Activated naive CD4-positive, alpha-beta T cell treated with anti-CD3 and anti-CD28 coated beads, Interleukin-2, amount 50 U/mL, for 16 hours (primary cell): ENCODE measurements around the gene LPCAT2.

Experiments
- DNase-seq: peaks from one replicate; pipeline ENCODE4 v3.0.0-alpha.2; 2020

LPCAT2 gene

GRCh38 chr16:55557186-55557585, 48.3 kb downstream of the LPCAT2 start:
- no peak for DNase-seq

GRCh38 chr16:55559233-55559632, 50.4 kb downstream of the LPCAT2 start:
- no peak for DNase-seq

- DNase-seq = no peak
Observed at GRCh38 chr16:55559933-55560516, 51.2 kb downstream of the LPCAT2 start.

GRCh38 chr16:55561319-55561848, 52.5 kb downstream of the LPCAT2 start:
- no peak for DNase-seq

DNA sequence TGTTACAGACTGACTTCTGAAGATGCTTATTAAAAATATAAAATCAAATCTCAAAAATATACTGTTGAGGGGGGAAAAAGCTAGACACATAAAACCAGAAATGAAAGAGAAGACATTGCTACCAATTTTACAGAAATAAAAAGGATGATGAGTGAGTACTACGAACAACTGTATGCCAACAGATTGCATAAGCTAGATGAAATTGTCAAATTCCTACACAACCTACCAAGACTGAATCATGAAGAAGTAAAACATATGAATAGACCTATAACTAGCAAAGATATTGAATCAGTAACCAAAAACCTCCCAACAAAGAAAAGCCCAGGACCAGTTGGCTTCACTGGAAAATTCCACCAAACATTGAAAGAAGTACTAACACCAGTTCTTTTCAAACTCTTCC, 54.1 kb downstream of the LPCAT2 start:
- DNase-seq = no peak

GRCh38 chr16:55563797-55564196, 54.9 kb downstream of the LPCAT2 start:
- DNase-seq = no peak

GRCh38 chr16:55565086-55565485, 56.2 kb downstream of the LPCAT2 start:
- no peak for DNase-seq

DNA sequence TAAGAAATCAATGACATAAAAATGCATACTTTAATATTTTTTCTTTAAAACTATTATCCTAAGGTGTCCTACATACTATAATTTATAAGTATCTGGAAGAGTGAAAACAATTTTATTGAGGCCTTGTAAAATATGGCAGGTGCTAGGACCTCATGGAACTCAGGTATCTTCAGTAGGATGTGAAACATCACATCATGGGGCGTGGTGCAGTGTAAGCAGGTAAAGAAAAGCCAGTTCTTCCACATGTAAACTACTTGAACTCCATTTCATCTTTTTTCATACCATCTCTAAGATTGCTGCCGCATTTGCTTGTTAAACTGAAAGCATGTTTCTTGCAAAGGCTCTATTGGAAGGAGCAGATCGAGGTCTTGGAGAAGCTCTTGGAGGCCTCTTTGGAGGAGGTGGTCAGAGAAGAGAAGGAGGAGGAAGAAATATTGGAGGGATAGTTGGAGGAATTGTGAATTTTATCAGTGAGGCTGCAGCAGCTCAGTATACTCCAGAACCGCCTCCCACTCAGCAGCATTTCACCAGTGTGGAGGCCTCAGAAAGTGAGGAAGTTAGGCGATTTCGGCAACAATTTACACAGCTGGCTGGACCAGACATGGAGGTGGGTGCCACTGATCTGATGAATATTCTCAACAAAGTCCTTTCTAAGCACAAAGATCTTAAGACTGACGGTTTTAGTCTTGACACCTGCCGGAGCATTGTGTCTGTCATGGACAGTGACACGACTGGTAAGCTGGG, 57.7 kb downstream of the LPCAT2 start, which contains the start of gene CAPNS2:
Gene CAPNS2 (plus strand): TSS at position 253 of the 744 bp plus-strand sequence. CDS start 73 bp downstream, at position 326.
- no peak for DNase-seq

DNA sequence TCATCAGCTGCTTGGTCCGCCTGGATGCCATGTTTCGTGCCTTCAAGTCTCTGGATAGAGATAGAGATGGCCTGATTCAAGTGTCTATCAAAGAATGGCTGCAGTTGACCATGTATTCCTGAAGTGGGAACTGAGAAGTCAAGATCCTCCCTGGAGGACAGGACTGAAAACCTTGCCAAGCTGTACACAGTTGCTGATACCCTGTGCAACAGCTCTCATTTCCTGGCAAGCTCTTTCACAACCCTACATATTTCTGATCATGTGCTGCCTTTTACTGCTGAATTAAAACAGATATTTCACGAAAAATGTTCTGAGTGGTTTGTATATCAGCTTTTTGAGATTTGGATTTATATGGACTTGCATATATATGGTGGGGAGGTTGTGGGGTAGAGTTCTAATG, 58.5 kb downstream of the LPCAT2 start:
- DNase-seq = no peak

GRCh38 chr16:55568207-55568606, 59.3 kb downstream of the LPCAT2 start:
- DNase-seq = no peak

- DNase-seq = no peak
Observed at GRCh38 chr16:55569025-55569424, 60.2 kb downstream of the LPCAT2 start.

DNA sequence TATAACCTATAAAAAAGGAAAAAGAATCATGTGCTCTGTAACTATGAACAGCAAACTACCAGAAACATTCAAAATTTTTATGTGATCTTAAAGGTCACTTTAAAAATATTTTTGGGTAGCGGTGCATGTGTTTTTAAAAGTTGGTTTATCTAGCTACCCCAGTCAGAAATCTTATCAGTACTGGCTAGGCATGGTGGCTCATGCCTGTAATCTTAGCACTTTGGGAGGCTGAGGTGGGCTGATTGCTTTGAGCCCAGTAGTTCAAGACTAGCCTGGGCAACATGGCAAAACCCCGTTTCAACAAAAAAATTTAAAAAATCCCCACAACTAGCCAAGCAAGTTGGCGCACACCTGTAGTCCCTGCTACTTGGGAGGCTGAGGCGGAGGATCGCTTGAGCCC, 61.3 kb downstream of the LPCAT2 start:
- DNase-seq = no peak

DNA sequence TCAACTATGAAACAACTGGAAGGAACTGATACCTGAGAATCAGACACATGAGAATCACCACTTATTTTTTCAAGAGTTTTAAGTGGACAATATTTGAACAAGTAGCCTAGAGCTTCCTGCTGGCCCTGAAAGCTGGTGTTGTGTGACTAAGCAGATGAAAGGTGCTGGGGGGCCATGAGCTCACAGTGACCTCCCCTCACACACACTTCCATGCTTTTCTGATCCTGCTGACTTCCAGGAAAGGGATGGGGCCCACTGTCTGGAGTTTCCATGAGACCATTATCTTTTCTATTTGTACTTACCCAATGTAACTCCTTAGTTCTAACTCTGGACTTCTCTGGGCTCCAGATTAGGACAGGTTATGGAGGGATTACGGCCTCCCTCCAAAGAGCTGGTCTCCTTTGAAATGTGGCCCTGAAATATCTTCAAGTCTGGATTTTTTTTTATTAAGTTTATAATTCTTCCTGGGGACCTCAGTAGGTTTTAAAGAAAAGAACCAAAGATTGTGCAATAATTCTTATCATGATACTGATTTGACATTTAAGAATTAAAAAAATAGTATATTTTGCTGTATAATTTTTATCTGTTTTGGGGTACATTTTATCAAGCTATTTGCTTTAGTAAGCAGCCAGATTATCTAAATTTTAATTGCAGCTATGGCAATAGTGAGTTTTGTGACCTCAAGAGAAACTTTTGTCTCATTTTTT, 62.5 kb downstream of the LPCAT2 start:
- no peak for DNase-seq

DNA sequence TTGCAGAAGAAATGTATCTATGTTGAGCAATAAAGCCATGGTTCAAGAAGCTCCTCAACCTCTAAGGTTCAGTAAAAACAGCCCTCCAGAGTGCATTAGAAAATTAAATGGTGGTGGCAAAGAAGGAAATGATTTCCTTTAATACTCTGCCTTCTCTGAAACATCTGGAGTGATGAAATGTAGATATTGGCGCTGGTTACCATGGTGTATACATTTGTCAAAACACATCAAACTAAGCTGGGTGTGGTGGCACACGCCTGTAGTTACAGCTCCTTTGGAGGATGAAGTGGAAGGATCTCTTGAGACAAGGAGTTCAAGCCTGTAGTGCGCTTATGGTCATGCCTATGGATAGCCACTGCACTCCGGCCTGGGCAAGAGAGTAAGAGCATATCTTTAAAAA, 63.6 kb downstream of the LPCAT2 start:
- DNase-seq = no peak

DNA sequence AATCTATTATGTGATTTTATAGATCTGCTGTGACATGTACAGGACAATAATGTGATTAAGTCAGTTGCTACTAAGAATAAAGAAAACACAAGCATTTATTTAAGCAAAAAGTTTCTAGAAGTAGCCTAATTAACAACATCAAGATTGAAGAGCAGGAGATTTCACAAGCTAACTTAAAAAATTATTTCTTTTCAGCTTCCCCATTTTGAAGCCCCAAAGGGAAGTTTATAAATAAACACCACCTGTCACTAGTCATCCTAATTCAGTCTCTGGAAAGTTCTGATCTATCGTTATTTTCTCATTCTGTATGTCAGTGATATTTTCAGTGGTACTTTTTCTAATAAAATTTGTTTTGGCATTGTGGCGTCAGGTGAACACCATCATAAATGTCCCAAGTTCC, 65.9 kb downstream of the LPCAT2 start:
- no peak for DNase-seq

GRCh38 chr16:55575496-55575895, 66.6 kb downstream of the LPCAT2 start:
- DNase-seq = no peak

DNA sequence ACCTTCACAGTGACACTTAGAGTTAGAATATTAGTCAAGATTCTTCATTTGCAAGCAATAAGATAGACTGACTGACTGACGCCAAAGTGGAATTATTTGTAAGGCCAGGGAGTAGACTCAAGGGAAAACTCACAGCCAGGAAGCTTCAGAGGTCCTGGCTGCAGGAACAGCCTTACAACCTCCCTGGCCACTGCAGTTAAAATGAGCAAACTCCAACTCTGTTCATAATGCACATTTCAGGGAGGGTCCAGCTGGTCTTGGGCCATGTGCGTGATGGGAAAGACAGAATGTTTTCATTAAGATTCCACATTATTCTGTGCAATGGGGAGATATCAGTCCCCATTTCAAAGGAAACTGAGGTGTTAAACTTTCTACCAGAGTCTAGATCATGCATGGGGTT, 67.5 kb downstream of the LPCAT2 start:
- no peak for DNase-seq

DNA sequence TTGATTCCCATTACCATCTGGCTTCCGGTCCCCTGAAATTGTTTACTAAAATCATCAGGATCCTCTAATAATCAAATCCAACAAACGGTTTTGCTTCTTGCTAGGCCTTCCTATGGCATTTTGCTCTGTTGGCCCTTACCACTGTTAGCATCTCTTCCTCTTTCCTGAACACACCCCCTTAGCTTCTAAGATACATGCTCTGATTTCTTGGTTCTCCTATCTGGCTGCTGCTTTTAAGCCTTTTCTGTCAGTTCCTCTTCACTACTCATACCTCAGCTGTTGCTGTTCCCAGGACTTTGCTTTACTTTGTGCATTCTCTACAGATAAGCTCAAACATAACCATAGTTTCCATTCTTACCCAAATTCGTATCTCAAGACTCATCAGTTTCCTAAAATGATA, 69.0 kb downstream of the LPCAT2 start:
- DNase-seq = no peak

DNA sequence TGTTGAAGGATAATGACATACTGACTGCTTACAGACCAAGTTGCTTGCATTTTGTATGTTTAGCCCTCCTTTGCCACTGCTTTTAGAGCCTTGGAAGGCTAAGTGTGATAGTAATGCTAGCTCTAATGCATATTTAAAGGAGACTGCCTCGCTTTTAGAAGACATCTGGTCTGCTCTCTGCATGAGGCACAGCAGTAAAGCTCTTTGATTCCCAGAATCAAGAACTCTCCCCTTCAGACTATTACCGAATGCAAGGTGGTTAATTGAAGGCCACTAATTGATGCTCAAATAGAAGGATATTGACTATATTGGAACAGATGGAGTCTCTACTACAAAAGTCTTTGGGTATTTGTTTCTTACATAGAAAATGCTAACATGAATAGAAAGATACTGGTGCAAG, 76.8 kb downstream of the LPCAT2 start:
- no peak for DNase-seq

DNA sequence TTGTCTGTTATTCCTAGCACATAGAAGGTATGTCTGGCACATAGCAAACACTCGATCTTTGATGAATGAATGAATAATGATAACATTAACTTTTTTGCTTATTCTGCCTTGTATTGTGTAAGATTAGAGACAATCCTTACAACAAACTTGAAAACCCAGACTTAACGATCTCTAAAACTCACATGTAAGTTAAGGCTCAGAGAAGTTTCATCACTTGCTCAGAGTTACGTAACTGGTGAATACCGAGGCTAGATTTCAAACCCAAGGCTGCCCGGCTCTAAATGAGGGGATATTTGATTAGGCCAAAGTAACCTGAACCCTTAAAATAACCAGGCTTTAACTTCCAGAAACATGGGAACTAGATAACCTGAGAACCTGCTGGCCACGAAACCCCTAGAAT, 79.9 kb downstream of the LPCAT2 start:
- DNase-seq = no peak

DNA sequence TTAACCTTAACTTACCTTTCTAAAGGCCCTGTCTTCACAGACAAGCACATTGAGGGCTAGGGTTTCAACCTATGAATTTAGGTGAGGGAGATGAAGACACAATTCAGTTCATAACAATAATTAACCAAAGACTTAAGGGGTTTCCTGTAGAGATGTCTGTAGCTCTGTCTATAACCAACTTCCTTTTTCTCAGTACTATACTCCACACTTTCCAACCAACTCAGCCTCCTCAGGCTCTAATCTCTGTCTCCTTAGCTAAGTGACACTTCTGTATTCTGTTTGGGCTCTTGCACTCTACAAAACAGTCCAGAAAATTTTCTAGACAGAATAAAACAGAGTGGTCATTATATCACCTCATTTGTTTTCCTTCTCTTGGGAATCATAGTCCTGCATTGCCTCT, 83.4 kb downstream of the LPCAT2 start:
- DNase-seq = no peak

DNA sequence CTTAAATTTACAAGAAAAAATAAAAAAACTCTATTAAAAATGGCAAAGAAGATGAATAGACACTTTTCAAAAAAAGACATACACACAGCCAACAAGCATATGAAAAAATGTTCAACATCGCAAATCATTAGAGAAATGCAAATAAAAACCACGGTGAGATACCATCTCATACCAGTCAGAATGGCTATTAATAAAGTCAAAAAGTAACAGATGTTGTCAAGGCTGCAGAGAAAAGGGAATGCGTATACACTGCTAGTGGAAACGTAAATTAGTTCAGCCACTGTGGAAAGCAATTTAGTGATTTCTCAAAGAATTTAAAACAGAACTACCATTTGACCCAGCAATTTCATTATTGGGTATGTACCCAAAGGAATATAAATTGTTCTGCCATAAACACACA, 89.1 kb downstream of the LPCAT2 start:
- DNase-seq = no peak

DNA sequence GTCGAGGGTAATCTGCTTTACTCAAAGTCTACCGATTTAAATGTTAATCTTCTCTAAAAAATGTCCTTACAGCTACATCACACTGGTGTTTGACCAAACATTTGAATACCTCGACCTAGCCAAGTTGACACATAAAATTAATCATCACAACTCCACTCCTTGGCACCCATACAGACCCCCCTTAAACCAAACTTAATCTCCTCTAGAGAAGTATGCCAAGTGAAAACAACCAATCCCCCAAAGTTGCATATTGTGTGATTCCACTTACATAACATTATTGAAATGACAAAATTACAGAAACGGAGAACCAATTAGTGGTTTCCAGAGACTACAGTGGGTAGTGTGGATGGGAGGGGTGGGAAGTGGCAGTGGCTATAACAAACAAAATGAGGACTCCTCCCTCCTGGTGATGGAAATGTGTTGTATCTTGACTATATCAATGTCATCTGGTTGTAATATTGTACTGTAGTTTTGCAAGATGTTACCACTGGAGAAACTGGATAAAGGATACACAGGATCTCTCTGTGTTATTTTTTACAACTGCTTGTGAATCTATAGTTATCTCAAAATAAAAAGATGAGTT, 97.0 kb downstream of the LPCAT2 start:
- DNase-seq = no peak
